Germinal center (tissue), 1 donor: ENCODE data around the gene ARSG.
A peak's percentile ranks its signal among the peaks of the same experiment; 100 is the strongest.
"Not testable (repeated sequence)": the region's sequence is repeated elsewhere in the genome, so short reads cannot be mapped to it uniquely, and the experiment has no call there.

Experiments used
- DNase-seq: peaks from one replicate; pipeline ENCODE4 v3.0.0; 2012; ENCODE audit warnings: mixed read lengths, low spot score

Gene ARSG

DNA sequence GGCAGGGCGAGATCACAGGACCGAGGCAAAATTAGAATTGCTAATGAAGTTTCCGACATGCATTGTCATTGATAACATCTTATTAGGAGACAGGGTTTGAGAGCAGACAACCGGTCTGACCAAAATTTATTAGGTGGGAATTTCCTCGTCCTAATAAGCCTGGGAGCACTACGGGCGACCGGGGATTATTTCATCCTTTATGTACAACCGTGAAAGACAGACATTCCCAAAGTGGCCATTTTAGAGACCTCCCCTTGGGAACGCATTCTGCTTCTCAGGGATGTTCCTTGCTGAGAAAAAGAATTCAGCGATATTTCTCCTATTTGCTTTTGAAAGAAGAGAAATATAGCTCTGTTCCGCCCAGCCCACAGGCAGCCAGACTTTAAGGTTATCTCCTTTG is 40.6 kb downstream of the ARSG start:
- DNase-seq = not testable (repeated sequence)

DNA sequence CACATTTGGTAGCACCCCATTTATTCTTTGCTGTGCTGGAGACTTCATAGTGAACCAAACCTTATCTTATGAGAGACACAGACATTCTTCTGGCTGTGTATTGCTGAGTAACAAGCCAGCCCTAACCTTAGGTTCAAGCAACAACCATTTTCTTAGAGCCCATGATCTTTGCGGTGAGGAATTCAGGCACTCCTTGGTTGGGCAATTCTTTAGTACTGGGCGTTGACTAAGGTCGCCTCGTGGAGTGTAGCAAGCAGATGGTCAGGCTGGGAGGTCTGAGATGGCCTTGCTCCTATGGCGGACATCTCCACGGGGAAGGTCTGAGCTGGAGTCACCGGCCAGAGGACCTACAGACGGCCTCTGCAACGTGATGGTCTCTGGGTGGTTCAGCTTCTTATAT is 43.1 kb downstream of the ARSG start:
- DNase-seq = no peak

DNA sequence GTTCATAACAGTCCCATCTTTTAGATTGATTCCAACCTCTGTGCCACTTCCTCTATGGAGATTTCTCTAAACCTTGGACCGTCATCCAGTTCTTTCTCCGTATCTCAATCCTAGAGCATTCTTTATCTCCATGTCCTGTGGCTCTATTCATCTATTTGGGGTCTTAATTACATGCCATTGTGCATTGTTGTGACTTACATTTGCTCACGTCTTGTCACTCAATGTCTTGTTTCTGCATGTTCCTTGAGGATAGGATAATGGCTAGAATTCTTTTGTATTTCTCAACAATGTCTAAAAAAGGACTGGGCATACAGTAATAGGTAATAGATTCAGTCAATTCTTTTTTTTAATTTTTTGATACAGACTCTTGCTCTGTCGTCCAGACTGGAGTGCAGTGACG is 50.2 kb downstream of the ARSG start:
- no peak for DNase-seq

DNA sequence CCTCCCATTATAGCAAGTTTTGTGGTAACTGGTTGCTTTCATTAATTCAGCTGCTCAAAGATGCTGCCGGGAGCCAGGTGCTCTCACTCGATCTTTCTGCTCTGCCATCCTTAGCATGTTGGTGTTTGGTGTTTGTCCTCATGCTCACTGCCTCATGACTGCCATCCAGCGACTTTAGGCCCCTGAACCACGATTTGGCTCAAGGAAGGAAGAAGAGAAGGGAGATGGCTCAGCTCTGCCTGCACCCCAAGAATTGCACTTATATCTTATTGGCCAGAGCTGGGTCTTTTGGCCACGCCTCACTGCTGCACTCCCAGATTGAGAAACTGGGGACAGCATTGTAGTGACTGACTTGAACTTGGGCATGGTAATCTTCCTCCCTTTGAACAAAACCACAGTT is 52.7 kb downstream of the ARSG start:
- no peak for DNase-seq

DNA sequence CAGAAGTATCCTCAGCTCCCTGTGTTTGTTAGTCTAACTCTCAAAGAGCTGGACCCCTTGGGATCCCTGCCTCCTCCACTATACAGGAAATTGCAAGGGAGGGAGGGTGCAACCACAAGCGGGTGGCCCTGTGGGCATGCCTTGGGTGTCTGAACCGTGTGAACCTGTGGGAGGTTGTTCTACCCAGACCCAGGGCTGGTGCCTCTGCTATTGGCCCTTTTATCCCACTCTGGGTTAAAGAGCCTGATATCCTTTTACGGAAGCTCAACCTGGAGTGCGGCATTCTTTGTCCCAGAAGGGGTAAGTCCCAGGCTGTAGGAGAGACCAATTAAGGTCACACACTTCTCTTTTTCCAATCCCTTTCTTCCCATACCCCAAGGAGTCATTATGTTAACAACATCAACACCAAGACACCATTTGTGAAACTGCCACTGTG is 53.4 kb downstream of the ARSG start:
- no peak for DNase-seq

DNA sequence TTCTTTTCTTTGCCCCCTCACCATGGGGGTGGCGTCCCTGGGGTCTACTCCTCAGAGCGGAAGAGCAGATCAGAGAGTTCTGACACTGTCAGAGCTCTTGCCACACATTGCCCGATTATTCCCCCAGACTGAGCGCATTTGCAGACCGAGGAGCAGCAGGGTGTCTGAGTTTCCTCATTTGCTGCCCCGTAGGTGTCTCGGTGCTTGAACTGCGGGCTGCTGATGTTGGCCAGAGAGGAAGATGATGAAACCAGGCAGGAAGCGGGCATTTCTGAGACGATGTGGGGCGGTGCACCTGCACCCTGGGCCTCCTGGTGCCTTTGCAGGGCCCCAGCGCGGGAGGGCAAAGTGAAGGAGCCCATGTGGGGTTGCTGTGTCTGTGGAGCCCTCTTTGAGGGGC is 55.2 kb downstream of the ARSG start:
- DNase-seq = peak; percentile 85

DNA sequence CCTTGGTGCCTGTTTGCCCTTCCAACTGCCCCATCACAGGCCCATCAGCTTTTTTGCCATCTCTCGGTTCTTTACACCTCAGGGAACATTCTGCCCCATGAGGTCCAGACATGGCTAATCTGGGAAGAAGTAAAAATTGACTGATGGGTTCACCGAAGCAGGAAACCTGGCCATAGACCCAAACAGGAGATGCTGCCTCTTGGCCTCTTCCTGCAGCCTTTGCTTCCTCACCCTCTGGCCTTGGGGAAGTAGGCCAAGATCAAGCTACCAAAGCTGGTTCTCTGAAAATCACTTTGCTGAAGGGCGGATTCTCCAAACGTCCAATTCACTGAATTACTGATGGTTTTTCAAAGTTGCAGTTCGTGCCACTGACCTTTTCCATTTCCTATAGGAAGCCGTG is 56.1 kb downstream of the ARSG start:
- DNase-seq = no peak

DNA sequence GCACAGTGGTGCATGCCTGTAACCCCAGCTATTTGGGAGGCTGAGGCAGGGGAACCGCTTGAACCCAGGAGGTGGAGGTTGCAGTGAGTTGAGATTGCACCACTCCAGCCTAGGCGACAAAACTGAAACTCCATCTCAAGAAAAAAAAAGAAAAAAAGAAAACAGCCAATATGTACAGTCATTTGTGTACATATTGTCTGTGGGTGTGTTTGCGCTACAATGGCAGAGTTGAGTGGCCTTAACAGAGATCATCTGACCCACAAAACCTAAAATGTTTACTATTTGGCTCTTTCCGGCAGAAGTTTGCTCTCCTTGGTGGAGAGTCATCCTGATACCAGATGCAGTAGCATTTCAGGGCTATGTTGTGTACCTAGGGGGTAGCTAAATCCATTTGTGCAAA is 57.9 kb downstream of the ARSG start:
- DNase-seq = no peak

DNA sequence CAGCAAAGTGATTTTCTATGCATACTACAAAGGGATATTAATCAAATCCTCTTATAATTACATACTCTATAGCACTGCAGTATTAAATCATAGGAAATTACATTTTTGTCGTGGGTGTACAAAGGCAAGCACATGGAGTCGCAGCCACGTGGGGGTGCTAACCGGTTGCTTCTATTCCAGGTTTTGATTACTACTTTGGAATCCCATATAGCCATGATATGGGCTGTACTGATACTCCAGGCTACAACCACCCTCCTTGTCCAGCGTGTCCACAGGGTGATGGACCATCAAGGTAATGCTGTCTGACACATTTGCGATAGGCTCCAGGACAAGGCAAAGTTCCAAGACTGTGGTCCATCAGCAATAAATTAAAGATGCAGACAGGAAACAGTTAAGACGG is 60.1 kb downstream of the ARSG start:
- no peak for DNase-seq

DNA sequence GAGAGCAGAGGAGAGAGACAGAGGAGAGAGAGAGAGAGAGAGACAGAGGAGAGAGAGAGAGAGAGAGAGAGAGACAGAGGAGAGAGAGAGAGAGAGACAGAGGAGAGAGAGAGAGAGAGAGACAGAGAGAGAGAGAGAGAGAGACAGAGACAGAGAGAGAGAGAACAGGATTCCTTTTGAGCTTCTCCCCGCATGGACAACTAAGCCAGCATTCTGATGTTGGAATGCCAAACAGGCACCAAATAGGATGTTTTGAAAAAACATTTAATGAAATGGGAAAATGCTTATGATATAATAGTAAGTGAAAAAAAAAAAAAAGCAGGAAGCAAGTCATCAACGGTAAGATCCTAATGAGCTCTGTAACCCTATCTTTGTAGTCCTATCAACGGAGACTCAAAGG is 60.7 kb downstream of the ARSG start:
- no peak for DNase-seq

DNA sequence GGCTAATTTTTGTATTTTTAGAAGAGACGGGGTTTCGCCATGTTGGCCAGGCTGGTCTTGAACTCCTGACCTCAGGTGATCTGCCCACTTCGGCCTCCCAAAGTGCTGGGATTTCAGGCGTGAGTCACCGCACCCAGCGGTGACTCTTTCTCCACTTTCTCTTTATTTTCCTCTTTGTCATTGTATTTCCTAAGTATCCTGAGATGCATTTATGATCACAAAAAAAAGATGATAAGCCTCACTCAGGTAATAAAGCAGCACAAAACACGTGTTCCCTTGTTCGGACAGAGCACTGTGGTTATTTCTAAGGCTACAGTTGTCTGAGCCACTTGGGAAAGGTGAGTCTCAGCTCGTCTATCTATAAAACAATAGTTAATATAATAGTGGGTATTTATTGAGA is 61.4 kb downstream of the ARSG start:
- not testable (repeated sequence) for DNase-seq

DNA sequence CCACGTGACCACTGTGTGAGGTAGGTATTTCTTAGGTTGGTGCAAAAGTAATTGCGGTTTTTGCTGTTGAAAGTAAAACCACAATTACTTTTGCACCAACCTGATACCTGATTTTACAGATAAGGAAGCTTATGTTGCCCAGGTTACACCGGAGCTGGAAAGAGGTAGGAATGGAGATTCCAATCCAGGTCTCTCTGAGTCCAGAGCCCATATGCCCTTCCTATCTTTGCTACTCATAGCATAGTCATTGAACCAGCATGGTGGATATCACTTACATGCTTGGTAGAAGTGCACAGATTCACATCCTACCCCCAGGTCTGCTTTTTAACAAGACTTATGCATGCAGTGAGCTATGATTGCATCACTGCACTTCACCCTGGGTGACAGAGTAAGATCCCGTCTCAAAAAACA is 61.8 kb downstream of the ARSG start:
- no peak for DNase-seq

DNA sequence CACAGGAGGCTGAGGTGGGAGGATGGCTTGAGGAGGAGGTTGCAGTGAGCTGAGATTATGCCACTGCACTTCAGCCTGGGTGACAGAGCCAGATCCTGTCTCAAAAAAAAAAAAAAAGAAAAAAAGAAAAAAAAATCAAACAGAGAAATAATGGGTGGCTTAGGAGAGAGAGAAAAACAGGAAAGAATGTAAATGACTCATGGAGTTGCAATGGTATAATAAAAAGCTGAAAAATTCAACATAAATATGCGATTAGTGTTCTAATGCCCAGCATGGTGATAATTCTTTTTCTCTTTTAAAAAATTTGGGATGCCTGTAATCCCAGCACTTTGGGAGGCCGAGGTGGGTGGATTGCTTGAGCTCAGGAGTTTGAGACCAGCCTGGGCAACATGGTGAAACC is 63.0 kb downstream of the ARSG start:
- DNase-seq = not testable (repeated sequence)

DNA sequence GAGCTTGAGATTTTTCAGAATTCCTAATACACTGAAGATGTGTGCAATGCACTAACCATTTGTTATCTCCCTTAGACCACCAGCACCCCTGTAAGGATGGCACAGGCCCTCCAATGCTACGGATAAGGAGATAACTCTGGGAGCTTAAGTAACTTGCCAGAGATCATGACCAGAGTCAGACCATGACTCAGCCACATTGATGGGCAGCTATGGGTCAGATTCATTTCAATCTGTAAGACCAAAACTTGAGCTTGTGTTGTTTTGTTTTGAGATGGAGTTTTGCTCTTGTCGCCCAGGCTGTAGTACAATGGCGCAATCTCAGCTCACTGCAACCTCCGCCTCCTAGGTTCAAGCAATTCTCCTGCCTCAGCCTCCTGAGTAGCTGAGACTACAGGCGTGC is 63.8 kb downstream of the ARSG start:
- not testable (repeated sequence) for DNase-seq

DNA sequence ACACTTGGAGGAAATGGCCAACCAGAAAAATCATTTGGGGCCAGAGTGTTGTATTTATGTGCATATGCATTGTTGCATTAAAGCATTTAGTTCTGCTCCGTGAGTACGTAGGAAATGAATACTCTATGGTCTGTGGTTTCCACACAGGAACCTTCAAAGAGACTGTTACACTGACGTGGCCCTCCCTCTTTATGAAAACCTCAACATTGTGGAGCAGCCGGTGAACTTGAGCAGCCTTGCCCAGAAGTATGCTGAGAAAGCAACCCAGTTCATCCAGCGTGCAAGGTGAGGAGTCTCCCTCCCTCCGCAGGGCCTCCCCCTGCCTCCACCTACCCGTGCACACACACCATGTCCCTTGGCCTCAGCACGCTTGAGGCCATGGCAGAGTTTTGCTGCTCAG is 65.2 kb downstream of the ARSG start:
- DNase-seq = no peak

DNA sequence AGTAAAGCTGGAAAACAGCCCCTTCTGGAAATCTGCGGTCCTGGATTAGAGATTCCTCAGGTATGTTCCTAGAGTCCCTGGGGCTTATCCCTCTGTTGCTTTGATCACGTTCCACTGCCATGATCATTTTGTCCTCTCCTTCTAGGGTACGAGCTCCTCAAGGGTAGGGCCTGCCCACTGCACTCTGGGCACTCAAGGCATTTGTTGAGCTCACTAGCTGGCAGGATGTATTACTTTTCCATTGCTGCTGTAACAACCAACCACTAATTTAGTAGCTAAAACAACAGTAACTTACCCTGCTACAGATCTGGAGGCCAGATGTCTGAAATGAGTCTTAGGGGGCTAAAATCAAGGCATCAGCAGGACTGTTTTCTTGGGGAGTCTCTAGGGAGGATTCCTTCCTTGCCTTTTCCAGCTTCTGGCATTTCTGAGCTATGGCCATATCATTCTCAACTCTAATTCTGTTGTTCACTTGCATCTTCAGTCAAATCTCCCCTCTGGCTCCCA is 65.7 kb downstream of the ARSG start:
- DNase-seq = no peak

DNA sequence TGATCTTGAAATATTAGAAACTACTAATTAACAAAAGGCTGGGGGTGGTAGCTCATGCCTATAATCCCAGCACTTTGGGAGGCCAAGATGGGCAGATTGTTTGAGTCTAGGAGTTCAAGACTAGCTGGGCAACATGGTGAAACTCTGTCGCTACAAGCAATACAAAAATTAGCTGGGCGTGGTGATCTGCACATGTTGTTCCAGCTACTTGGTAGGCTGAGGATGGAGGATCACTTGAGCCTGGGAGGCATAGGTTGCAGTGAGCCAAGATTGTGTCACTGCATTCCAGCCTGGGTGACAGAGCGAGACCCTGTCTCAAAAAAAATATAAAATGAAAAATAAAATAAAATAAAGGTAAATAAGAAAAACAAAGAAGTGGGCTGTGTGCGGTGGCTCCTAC is 66.6 kb downstream of the ARSG start:
- no peak for DNase-seq

DNA sequence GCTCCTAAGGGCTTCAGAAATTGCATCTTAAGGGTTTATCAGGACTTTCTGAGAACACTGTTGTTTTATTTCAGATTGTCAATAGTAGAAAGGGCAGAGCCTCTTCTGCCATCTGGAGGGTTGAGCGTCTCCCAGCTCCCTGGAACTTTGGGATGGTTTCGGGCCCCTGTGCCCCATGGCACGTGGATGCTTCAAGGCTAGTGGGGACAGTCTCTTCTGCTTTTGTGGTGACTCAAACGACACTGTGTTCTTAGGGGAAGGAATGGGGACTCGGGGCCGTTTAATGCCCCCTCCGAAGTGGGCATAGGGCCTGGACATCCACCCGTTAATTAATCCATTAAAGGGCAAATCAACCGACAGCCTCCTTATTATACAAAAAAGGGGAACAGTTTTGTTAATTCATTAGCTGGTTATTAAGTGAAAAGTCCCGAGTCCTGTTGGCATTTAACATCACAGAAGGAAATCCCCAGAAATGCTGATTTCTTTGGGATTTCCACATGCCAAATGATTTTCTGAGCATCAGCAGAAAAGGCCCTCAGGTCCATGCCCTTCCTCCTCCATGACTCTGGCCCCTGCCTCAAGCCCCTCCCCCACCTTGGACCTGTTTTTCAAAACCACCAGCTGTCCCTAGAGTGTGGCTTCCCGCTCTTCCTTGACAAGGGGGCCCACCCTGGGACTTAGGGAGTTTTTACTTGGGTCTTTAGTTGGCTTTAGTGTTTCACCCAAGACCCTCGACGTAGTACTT is 68.7 kb downstream of the ARSG start:
- no peak for DNase-seq

DNA sequence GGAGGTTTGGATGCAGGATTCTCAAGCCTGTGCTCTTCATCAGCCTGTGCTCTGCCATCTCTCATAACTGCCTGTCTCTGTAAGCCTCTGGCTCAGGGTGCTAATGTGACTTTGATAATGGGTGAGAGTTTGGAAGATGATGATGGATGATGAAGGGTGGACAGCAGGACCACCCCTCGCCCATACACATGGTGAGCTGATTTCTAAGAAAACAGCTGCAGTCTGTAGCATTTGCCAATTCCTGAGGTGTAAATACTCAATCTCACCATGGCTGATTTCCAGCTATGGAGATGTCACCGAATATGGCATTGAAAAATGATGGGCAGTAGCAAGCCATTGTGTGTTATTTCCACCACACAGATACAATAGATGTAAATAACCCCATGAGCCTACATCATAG is 74.2 kb downstream of the ARSG start:
- DNase-seq = no peak

DNA sequence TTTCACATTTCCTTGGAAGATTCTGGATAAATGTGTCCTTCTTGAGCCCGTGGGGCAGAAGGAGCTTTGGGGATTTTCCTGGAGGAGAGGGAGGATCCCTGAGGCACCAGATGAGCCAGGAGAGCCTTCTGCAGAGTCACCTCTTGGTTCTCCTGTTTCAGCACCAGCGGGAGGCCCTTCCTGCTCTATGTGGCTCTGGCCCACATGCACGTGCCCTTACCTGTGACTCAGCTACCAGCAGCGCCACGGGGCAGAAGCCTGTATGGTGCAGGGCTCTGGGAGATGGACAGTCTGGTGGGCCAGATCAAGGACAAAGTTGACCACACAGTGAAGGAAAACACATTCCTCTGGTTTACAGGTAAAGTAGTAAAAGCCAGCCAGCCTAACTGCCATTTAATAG is 77.1 kb downstream of the ARSG start:
- DNase-seq = no peak

DNA sequence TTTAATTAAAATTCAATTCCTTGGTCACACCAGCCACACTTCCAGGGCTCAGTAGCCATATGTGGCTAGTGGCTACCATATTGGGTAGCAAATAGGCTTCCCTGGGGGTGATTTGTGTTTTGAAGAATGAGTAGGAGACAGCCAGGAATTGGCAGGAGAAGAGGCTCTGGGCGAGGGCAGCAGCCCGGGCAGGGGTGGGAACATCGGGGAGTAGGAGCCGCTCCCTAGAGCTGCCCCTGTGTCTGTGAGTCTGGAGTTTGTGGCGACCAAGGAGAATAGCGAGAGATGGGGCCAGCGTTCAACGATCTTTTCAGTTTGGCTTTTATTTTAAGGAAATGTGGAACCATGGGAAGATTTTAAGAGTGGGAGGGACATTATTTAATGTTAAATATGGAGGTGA is 84.3 kb downstream of the ARSG start:
- DNase-seq = no peak

DNA sequence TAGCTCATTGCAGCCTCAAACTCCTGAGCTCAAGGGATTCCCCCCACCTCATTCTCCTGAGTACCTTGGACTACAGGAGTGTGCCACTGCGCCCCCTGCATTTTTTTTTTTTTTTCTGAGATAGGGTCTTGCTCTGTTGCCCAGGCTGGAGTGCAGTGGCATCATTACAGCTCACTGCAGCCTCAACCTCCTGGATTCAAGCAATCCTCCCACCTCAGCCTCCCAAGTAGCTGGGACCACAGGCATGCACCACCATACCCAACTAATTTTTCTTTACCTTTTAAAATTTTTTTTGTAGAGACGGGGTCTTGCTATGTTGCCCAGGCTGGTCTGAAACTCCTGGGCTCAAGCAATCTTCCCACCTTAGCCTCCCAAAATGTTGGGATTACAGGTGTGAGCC is 84.9 kb downstream of the ARSG start:
- DNase-seq = not testable (repeated sequence)

DNA sequence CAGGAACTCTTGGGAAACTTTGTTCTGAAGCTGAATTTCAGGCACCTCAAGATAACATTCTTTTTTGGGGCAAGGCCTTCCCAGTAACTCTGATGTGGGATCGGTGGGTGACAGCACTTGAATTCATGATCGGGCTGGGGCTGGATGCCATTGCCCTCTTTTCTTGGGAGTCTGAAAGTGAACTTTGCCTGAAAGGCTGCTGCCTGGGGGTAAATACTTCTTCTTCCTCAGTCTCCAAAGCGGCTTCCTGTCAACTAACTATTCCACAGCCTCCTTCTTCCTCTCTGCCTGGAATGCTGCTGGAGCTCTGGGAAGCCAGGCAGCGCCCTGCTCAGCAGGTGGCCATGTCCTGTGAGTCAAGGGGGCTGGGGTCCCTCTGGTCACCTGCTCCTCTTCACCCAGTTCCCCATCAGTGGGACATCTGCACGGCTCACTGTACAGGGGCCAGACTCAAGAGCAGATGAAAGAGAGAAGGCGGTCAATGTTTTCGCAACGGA is 86.5 kb downstream of the ARSG start:
- no peak for DNase-seq
